ENCODE data around the gene OR4F15.
"Not testable (repeated sequence)": the region's sequence is repeated elsewhere in the genome, so short reads cannot be mapped to it uniquely, and the experiment has no call there.

The OR4F15 gene

GRCh38 chr15:101811902-101812301, at the start of gene OR4F15:
TSS of gene OR4F15 (plus strand) at chr15:101812202. CDS start at chr15:101818187, 5,985 bp downstream.
- no peak for DNase-seq

- DNase-seq = not testable (repeated sequence)
Measured at GRCh38 chr15:101764669-101765339, 47.2 kb upstream of the OR4F15 start.

- not testable (repeated sequence) for DNase-seq
Measured at GRCh38 chr15:101765340-101765671, 46.7 kb upstream of the OR4F15 start.

GRCh38 chr15:101765772-101766456, 46.1 kb upstream of the OR4F15 start:
- DNase-seq = no peak

- DNase-seq = not testable (repeated sequence)
Measured at GRCh38 chr15:101767083-101767640, 44.8 kb upstream of the OR4F15 start.

- no peak for DNase-seq
Measured at GRCh38 chr15:101772921-101773320, 39.1 kb upstream of the OR4F15 start.

- DNase-seq = no peak
Measured at GRCh38 chr15:101773496-101774100, 38.4 kb upstream of the OR4F15 start.

GRCh38 chr15:101775136-101775535, 36.9 kb upstream of the OR4F15 start:
- no peak for DNase-seq

GRCh38 chr15:101778576-101778975, 33.4 kb upstream of the OR4F15 start:
- DNase-seq = not testable (repeated sequence)

- not testable (repeated sequence) for DNase-seq
Measured at GRCh38 chr15:101780225-101780624, 31.8 kb upstream of the OR4F15 start.

- DNase-seq = no peak
Measured at GRCh38 chr15:101781928-101782327, 30.1 kb upstream of the OR4F15 start.

- DNase-seq = no peak
Measured at GRCh38 chr15:101784644-101785043, 27.4 kb upstream of the OR4F15 start.

GRCh38 chr15:101786422-101786821, 25.6 kb upstream of the OR4F15 start:
- not testable (repeated sequence) for DNase-seq

GRCh38 chr15:101788001-101788400, 24.0 kb upstream of the OR4F15 start:
- not testable (repeated sequence) for DNase-seq

GRCh38 chr15:101788503-101789269, 23.3 kb upstream of the OR4F15 start:
- not testable (repeated sequence) for DNase-seq

GRCh38 chr15:101790748-101791147, 21.3 kb upstream of the OR4F15 start:
- DNase-seq = not testable (repeated sequence)

- DNase-seq = not testable (repeated sequence)
Measured at GRCh38 chr15:101793981-101794380, 18.0 kb upstream of the OR4F15 start.

GRCh38 chr15:101795455-101795854, 16.5 kb upstream of the OR4F15 start:
- no peak for DNase-seq

- DNase-seq = no peak
Measured at GRCh38 chr15:101799665-101800064, 12.3 kb upstream of the OR4F15 start.

- DNase-seq = no peak
Measured at GRCh38 chr15:101801048-101801447, 11.0 kb upstream of the OR4F15 start.

- no peak for DNase-seq
Measured at GRCh38 chr15:101803209-101803608, 8.8 kb upstream of the OR4F15 start, which contains the start of gene OR4F6. TSS of gene OR4F6 (plus strand) at chr15:101803509. CDS start at chr15:101805720, 2,211 bp downstream.

GRCh38 chr15:101803676-101804075, 8.3 kb upstream of the OR4F15 start:
- no peak for DNase-seq

GRCh38 chr15:101804375-101804774, 7.6 kb upstream of the OR4F15 start:
- no peak for DNase-seq
